ENCODE data around the gene MRPL23.

Gene MRPL23

GRCh38 chr11:1969776-1970175, 22.6 kb downstream of the MRPL23 start:
- Histone ChIP-seq H3K4me1 (ENCODE audit: insufficient read depth, poor library complexity, severe bottlenecking) (no peaks in the 10 kb centered on the region), H3K9me3 (ENCODE audit: severe bottlenecking) (no peaks in the 10 kb centered on the region), H3K4me3 (ENCODE audit: severe bottlenecking) (no peak overlapping the region), H3K36me3 (ENCODE audit: low read depth) (no peaks in the 10 kb centered on the region), H3K27me3 (ENCODE audit: insufficient read depth, poor library complexity, severe bottlenecking) (no peaks in the 10 kb centered on the region), H3K27ac (ENCODE audit: poor library complexity, severe bottlenecking) (no peak overlapping the region)
- ATAC-seq (ENCODE audit: low read depth) (no peak), DNase-seq (ENCODE audit: low spot score) (no peak)
- no peak for TF ChIP-seq CTCF (IDR thresholded peaks at IDR 0.05; ENCODE audit: poor library complexity, severe bottlenecking)

GRCh38 chr11:1970956-1971355, 23.8 kb downstream of the MRPL23 start:
- no peak for TF ChIP-seq CTCF (IDR thresholded peaks at IDR 0.05; ENCODE audit: poor library complexity, severe bottlenecking)
- no peaks in the 10 kb centered on the region for H3K4me1 ChIP-seq (ENCODE audit: insufficient read depth, poor library complexity, severe bottlenecking)
- no peak overlapping the region for H3K4me3 ChIP-seq (ENCODE audit: severe bottlenecking)
- H3K27me3 ChIP-seq (ENCODE audit: insufficient read depth, poor library complexity, severe bottlenecking), result no peaks in the 10 kb centered on the region
- ATAC-seq (ENCODE audit: low read depth) (no peak), DNase-seq (ENCODE audit: low spot score) (no peak)
- H3K36me3 ChIP-seq (ENCODE audit: low read depth), result no peaks in the 10 kb centered on the region
- no peak overlapping the region for H3K27ac ChIP-seq (ENCODE audit: poor library complexity, severe bottlenecking)
- H3K9me3 ChIP-seq (ENCODE audit: severe bottlenecking), result no peaks in the 10 kb centered on the region

GRCh38 chr11:1975185-1975584, 28.1 kb downstream of the MRPL23 start:
- no peak for TF ChIP-seq CTCF (IDR thresholded peaks at IDR 0.05; ENCODE audit: poor library complexity, severe bottlenecking)
- Histone ChIP-seq H3K4me3 (ENCODE audit: severe bottlenecking) (no peak overlapping the region), H3K36me3 (ENCODE audit: low read depth) (no peaks in the 10 kb centered on the region), H3K27ac (ENCODE audit: poor library complexity, severe bottlenecking) (no peak overlapping the region), H3K27me3 (ENCODE audit: insufficient read depth, poor library complexity, severe bottlenecking) (no peaks in the 10 kb centered on the region), H3K9me3 (ENCODE audit: severe bottlenecking) (no peaks in the 10 kb centered on the region), H3K4me1 (ENCODE audit: insufficient read depth, poor library complexity, severe bottlenecking) (no peaks in the 10 kb centered on the region)
- no peak for DNase-seq (ENCODE audit: low spot score)
- ATAC-seq (ENCODE audit: low read depth), result no peak

- Histone ChIP-seq H3K27ac (ENCODE audit: poor library complexity, severe bottlenecking) (no peak overlapping the region), H3K9me3 (ENCODE audit: severe bottlenecking) (no peaks in the 10 kb centered on the region), H3K27me3 (ENCODE audit: insufficient read depth, poor library complexity, severe bottlenecking) (no peaks in the 10 kb centered on the region), H3K36me3 (ENCODE audit: low read depth) (no peaks in the 10 kb centered on the region), H3K4me3 (ENCODE audit: severe bottlenecking) (no peak overlapping the region), H3K4me1 (ENCODE audit: insufficient read depth, poor library complexity, severe bottlenecking) (no peaks in the 10 kb centered on the region)
- DNase-seq (ENCODE audit: low spot score) (no peak), ATAC-seq (ENCODE audit: low read depth) (0 out of 3 replicates have a peak, but pooled peaks have one; percentile 23)
- no peak for TF ChIP-seq CTCF (IDR thresholded peaks at IDR 0.05; ENCODE audit: poor library complexity, severe bottlenecking)
These were observed 31.8 kb downstream of the MRPL23 start for GRCh38 chr11:1978720-1979473.

- H3K27me3 ChIP-seq (ENCODE audit: insufficient read depth, poor library complexity, severe bottlenecking), result no peaks in the 10 kb centered on the region
- H3K4me3 ChIP-seq (ENCODE audit: severe bottlenecking), result no peak overlapping the region
- no peak for TF ChIP-seq CTCF (IDR thresholded peaks at IDR 0.05; ENCODE audit: poor library complexity, severe bottlenecking)
- ATAC-seq (ENCODE audit: low read depth) (no peak), DNase-seq (ENCODE audit: low spot score) (no peak)
- no peaks in the 10 kb centered on the region for H3K4me1 ChIP-seq (ENCODE audit: insufficient read depth, poor library complexity, severe bottlenecking)
- no peaks in the 10 kb centered on the region for H3K36me3 ChIP-seq (ENCODE audit: low read depth)
- no peak overlapping the region for H3K27ac ChIP-seq (ENCODE audit: poor library complexity, severe bottlenecking)
- H3K9me3 ChIP-seq (ENCODE audit: severe bottlenecking), result no peaks in the 10 kb centered on the region
These were observed 32.5 kb downstream of the MRPL23 start for GRCh38 chr11:1979607-1980006.
